Measurements from ENCODE around the gene MORN1. TPM values are rescaled to one million over a fixed set of nuclear protein-coding genes. Genes with fewer than 3 reads are reported as not detected.

MORN1 gene
- polyA plus RNA-seq, 1 donor from 2014 or later = 6.7 TPM

DNA sequence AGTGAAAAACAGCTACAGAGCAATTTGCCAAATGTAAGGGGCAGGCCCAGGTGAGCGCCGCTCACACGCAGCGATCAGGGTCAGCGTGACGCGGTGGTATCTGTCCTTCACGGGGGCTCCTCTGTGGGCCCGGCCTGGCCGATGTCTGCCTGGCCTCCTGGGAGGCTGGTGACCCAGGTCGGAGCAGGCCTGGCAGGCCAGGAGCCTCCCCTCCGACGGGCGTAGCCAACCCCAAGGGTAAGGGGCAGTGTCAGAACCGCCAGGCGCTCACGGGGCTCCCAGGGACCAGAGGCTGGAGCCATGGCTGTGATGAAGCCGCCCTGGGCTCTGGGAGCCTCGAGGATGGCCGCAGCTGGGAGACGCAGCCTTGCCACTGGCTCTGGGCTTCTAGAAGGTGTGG is 72.1 kb downstream of the MORN1 start:
- H3K9me3 Mint-ChIP-seq = no peaks in the 10 kb centered on the region
- H3K27ac Mint-ChIP-seq = peak overlapping the region in 1 of 3 donors; percentile 35
- no peaks in the 10 kb centered on the region for H3K27me3 Mint-ChIP-seq
- peak overlapping the region in 1 of 4 donors; percentile 52 for H3K4me3 Mint-ChIP-seq
- H3K4me1 Mint-ChIP-seq = no peaks in the 10 kb centered on the region
- H3K36me3 Mint-ChIP-seq = peaks cover 1% of the 10 kb centered on the region

GRCh38 chr1:2318314-2319278 is 72.8 kb downstream of the MORN1 start:
- H3K27me3 Mint-ChIP-seq = no peaks in the 10 kb centered on the region
- H3K4me3 Mint-ChIP-seq = peak overlapping the region in 2 of 4 donors; percentile 52 to 72
- H3K9me3 Mint-ChIP-seq = no peaks in the 10 kb centered on the region
- H3K4me1 Mint-ChIP-seq = peaks cover 0 to 1% (median 0%) of the 10 kb centered on the region in 3 donors
- peaks cover 1% of the 10 kb centered on the region for H3K36me3 Mint-ChIP-seq
- H3K27ac Mint-ChIP-seq = peak overlapping the region in 1 of 3 donors; percentile 35

DNA sequence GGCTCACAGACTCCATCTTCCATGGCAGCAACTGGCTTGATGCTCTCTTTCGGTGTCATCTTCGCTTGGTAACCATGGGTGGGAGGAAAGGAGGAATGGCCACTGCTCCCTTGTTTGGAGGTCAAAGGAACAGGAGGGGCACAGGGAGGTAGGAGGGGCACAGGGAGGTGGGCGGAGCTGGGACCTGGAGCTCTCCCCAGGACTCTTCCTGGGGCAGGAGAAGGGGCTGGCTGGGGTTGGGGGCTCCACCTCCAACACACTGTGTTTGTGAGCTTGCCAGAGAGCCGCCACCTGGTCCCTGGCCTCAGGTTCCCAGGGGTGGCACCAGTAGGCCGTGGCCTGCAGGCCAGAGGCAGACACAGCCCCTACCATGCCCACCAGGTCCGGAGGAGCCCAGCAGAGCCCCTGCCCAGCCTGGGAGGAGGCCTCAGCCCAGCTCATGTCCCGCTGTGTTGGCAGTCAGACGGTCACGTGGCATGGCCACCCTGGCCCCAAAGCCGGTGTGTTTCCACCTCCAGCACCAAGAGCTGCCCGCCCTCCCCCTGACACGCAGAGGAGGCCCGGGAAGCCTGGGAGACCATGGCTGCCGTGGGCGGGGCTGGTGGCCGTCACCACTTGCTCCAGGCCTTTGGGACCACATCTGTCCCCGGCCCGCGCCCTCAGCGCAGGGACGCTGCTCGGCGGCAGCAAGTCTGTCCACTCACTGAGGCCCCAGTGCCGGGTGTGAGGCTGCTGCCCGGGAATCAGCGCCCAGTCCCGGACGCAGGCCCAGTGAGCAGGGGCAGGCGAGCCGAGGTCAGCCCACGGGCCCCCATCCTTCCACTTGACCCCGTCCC is 73.9 kb downstream of the MORN1 start:
- peak overlapping the region in 1 of 3 donors; percentile 36 for H3K27ac Mint-ChIP-seq
- no peaks in the 10 kb centered on the region for H3K9me3 Mint-ChIP-seq
- H3K4me1 Mint-ChIP-seq = peaks cover 0 to 4% (median 0%) of the 10 kb centered on the region in 3 donors
- H3K36me3 Mint-ChIP-seq = peaks cover 1% of the 10 kb centered on the region
- no peak overlapping the region for H3K4me3 Mint-ChIP-seq
- no peaks in the 10 kb centered on the region for H3K27me3 Mint-ChIP-seq

GRCh38 chr1:2316451-2316961 is 74.8 kb downstream of the MORN1 start:
- Mint-ChIP-seq H3K27me3 (no peaks in the 10 kb centered on the region), H3K4me3 (no peak overlapping the region), H3K9me3 (no peaks in the 10 kb centered on the region), H3K36me3 (peaks cover 1% of the 10 kb centered on the region), H3K27ac (peak overlapping the region in 1 of 3 donors; percentile 78), H3K4me1 (peaks cover 0 to 10% (median 0%) of the 10 kb centered on the region in 3 donors)

DNA sequence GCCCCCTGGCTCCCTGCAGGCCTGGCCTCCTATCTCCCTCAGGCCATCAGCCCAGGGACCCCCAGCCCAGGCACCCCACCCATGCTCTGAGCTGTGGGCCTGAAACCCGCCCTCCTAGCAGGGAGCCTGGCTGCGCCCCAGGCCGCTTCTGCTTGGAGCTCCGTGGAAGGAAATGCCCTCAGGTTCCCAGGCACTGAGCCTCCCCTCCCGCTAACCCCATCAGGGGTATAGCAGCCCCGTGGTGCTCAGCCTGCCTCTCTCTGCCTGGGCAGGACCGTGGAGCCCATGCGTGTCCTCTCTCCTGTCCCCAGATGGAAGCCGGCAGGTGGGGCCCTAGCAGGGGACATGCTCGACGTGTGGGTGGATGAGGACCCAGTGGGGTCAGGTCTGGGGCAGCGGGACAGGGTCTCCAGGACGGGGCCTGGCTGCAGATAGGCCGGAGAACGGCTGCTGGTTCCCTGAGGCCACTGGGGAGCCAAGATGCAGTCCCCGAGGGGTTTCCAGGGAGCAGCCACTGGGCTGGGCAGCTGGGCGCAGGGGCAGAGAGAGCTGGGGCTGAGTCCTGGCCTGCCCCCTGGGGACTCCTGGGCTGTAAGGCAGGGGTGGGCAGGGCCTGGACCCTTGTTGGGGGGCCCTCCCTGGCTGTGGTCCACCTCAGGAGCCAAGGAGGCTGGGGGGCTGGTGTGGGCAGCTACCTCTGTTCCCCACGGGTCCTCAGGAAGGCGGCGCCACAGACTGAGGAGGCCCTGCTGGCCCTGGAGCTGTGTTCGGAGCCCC is 75.5 kb downstream of the MORN1 start:
- Mint-ChIP-seq H3K27me3 (no peaks in the 10 kb centered on the region), H3K4me3 (peak overlapping the region; percentile 38 to 68 (median 63)), H3K27ac (peak overlapping the region in 2 of 3 donors; percentile 39 to 78), H3K9me3 (no peaks in the 10 kb centered on the region), H3K4me1 (peaks cover 0 to 10% (median 0%) of the 10 kb centered on the region in 3 donors), H3K36me3 (peaks cover 1% of the 10 kb centered on the region)

- H3K9me3 Mint-ChIP-seq = no peaks in the 10 kb centered on the region
- H3K4me3 Mint-ChIP-seq = peak overlapping the region; percentile 38 to 68 (median 63)
- H3K36me3 Mint-ChIP-seq = peaks cover 1% of the 10 kb centered on the region
- peaks cover 0 to 10% (median under 1%) of the 10 kb centered on the region in 3 donors for H3K4me1 Mint-ChIP-seq
- peak overlapping the region in 1 of 3 donors; percentile 39 for H3K27ac Mint-ChIP-seq
- H3K27me3 Mint-ChIP-seq = no peaks in the 10 kb centered on the region
Measured at GRCh38 chr1:2314803-2315673, 76.3 kb downstream of the MORN1 start.

DNA sequence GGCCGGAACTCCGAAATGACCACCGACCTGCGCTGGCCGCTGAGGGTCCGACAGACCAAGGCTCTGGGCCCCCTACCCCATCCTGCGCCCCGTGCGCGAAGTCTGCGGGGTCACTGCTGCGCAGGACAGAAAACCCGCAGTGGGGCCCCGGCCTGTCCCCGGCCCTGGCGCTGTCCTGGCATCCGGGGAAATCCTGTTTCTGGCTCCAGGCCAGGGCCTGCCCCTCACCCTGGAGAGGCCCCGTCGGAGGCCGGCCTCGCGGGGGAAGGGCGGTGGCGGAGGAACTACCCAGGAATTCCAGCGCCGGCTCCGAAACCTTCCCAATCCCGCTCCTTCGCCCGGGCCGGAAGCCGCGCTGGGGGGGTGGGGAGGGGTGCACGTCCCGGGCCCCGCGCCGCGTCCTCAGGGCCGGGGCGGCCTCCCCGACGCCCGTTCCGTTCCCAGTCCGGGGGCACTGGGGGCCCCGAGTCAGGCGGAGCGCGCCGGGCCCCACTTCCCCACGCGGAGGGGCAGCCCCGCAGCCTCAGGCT is 77.0 kb downstream of the MORN1 start:
- no peak overlapping the region for H3K4me3 Mint-ChIP-seq
- H3K27ac Mint-ChIP-seq = no peak overlapping the region
- peaks cover 0 to 10% (median 3%) of the 10 kb centered on the region in 3 donors for H3K4me1 Mint-ChIP-seq
- peaks cover 1% of the 10 kb centered on the region for H3K36me3 Mint-ChIP-seq
- H3K9me3 Mint-ChIP-seq = no peaks in the 10 kb centered on the region
- no peaks in the 10 kb centered on the region for H3K27me3 Mint-ChIP-seq

GRCh38 chr1:2313651-2314261 is 77.6 kb downstream of the MORN1 start:
- Mint-ChIP-seq H3K9me3 (no peaks in the 10 kb centered on the region), H3K27me3 (no peaks in the 10 kb centered on the region), H3K27ac (peak overlapping the region; percentile 31 to 94 (median 92)), H3K36me3 (peaks cover 1% of the 10 kb centered on the region), H3K4me3 (peak overlapping the region; percentile 38 to 78 (median 68)), H3K4me1 (peaks cover 0 to 10% (median 3%) of the 10 kb centered on the region in 3 donors)

DNA sequence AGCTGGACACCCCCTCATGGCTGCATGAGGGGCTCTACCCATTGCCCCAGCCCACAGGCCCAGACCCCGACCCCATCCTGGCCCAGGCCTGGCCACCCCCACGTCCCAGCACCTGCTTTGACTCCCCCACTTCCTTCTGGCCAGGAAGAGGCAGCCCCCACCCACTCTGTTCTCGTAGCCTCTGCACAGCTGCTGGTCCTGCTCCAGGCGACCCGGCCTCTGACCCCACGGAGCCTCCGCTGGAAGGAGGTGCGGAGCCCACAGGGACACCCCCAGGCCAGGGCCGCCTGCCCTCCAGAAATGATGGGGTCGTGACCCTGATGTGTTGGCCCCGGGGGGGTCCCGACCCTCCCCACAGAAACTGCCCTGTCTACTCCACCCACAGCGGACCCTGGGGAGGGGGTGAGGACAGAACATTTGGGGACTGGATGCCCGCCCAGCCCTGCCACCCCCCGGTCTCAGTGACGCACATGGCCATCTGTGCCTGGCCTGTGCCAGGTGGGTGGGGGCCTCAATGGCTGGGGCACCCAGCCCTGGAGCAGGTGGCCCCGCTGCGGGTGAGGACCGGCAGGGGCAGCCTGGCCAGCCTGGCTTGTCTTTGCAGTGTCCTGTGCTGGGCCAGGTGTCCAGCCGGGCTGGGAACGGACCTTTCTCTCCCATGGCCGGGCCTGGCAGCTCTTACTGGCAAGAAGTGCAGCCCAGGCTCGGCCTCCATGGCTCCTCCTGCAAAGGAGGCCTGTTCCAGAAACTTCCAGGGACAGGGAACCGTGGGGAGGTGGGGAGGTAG is 78.6 kb downstream of the MORN1 start:
- no peaks in the 10 kb centered on the region for H3K27me3 Mint-ChIP-seq
- H3K4me3 Mint-ChIP-seq = peak overlapping the region in 3 of 4 donors; percentile 38 to 86 (median 68)
- peaks cover 7% of the 10 kb centered on the region for H3K36me3 Mint-ChIP-seq
- peak overlapping the region in 2 of 3 donors; percentile 92 to 94 for H3K27ac Mint-ChIP-seq
- H3K4me1 Mint-ChIP-seq = peaks cover 5 to 16% (median 5%) of the 10 kb centered on the region in 3 donors
- H3K9me3 Mint-ChIP-seq = no peaks in the 10 kb centered on the region

GRCh38 chr1:2312160-2312514 is 79.2 kb downstream of the MORN1 start:
- H3K27ac Mint-ChIP-seq = peak overlapping the region; percentile 63 to 94 (median 92)
- no peaks in the 10 kb centered on the region for H3K9me3 Mint-ChIP-seq
- no peaks in the 10 kb centered on the region for H3K27me3 Mint-ChIP-seq
- H3K4me3 Mint-ChIP-seq = peak overlapping the region in 3 of 4 donors; percentile 53 to 86 (median 77)
- H3K36me3 Mint-ChIP-seq = peaks cover 7% of the 10 kb centered on the region
- peaks cover 5 to 16% (median 7%) of the 10 kb centered on the region in 3 donors for H3K4me1 Mint-ChIP-seq

GRCh38 chr1:2311184-2312032 is 79.9 kb downstream of the MORN1 start:
- Mint-ChIP-seq H3K27ac (peak overlapping the region; percentile 71 to 94 (median 92)), H3K36me3 (peaks cover 6% of the 10 kb centered on the region), H3K9me3 (no peaks in the 10 kb centered on the region), H3K4me3 (peak overlapping the region in 3 of 4 donors; percentile 53 to 86 (median 77)), H3K27me3 (no peaks in the 10 kb centered on the region), H3K4me1 (peaks cover 5 to 16% (median 7%) of the 10 kb centered on the region in 3 donors)

Measured in IgD-negative memory B cell (primary cell).